Measurements from ENCODE around the gene CDH4. TPM values are rescaled to one million over a fixed set of nuclear protein-coding genes. Genes with fewer than 3 reads are reported as not detected.

Gene CDH4
- total RNA-seq, 4 donors from 2014 or later = under 0.01 to 0.56 (median 0.19) TPM; not detected in 1

- ATAC-seq (ENCODE audit: low FRiP score) (no peak), DNase-seq (ENCODE audit: low spot score) (no peak)
- TF ChIP-seq, protein P1, sequence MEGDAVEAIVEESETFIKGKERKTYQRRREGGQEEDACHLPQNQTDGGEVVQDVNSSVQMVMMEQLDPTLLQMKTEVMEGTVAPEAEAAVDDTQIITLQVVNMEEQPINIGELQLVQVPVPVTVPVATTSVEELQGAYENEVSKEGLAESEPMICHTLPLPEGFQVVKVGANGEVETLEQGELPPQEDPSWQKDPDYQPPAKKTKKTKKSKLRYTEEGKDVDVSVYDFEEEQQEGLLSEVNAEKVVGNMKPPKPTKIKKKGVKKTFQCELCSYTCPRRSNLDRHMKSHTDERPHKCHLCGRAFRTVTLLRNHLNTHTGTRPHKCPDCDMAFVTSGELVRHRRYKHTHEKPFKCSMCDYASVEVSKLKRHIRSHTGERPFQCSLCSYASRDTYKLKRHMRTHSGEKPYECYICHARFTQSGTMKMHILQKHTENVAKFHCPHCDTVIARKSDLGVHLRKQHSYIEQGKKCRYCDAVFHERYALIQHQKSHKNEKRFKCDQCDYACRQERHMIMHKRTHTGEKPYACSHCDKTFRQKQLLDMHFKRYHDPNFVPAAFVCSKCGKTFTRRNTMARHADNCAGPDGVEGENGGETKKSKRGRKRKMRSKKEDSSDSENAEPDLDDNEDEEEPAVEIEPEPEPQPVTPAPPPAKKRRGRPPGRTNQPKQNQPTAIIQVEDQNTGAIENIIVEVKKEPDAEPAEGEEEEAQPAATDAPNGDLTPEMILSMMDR (IDR thresholded peaks at IDR 0.05) = no peak
These were observed 202.0 kb downstream of the CDH4 start for GRCh38 chr20:61454053-61454452.

DNA sequence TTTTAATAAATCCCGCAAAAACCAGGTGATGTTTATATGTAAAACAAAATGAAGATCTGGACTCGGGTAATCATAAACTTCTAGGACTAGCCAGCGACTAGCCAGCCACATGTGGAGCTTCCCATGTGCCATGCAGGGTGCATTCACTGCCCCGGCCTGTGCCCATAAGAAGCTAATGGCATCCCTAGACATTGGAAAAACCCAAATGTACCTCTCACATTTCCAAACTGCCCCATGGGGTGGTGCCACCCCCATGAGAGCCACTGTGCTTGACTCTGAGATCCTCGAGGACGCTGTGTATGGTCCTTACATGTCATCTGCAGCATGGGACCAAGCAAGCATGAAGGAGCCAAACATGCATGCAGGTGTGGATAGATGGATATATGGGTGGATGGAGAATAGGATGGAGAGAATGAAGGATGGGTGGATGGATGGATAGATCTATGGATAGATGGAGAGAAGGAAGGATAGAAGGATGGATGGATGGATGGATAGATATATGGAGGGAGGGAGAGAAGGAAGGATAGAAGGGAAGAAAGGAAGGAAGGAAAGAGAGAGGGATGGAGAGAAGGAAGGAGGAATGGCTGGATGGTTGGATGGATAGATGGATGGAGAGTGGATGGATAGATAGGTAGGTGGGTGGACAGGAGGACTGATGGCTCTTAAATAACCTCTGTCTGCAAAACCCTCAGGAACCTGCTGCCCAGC lies 203.6 kb downstream of the CDH4 start:
- no peak for DNase-seq (ENCODE audit: low spot score)
- no peak for ATAC-seq (ENCODE audit: low FRiP score)
- TF ChIP-seq, protein P1 (IDR thresholded peaks at IDR 0.05) = no peak

DNA sequence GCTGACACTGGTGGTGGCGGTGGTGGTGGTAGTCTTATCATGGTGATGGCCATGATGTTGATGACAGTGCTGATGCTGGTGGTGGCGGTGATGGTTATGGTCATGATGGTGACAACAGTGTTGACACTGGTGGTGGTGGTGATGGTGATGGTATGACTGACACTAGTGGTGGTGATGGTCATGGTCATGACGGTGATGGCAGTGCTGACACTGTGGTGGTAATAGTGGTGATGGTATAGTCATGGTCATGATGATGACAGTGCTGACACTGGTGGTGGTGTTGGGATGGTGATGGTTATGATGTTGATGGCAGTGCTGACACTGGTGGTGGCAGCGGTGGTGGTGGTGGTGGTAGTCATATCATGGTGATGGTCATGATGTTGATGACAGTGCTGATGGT lies 205.7 kb downstream of the CDH4 start:
- no peak for DNase-seq (ENCODE audit: low spot score)
- TF ChIP-seq, protein P1 (IDR thresholded peaks at IDR 0.05) = no peak
- ATAC-seq (ENCODE audit: low FRiP score) = no peak

DNA sequence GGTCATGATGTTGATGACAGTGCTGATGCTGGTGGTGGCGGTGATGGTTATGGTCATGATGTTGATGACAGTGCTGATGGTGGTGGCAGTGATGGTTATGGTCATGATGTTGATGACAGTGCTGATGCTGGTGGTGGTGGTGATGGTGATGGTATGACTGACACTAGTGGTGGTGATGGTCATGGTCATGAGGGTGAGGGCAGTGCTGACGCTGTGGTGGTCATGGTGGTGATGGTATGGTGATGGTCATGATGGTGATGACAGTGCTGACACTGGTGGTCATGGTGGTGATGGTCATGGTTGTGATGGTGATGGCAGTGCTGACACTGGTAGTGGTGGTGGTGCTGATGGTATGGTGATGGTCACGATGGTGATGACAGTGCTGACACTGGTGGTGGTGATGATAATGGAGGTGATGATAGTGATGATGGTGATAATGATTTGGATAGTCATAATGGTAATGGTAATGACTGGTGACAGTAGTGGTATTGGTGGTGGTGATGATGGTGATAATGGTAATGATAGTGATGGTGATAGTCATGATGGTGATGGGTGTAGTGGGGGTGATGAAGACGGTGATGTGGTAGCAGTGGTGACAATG lies 206.2 kb downstream of the CDH4 start:
- ATAC-seq (ENCODE audit: low FRiP score) (no peak), DNase-seq (ENCODE audit: low spot score) (no peak)
- TF ChIP-seq, protein P1 (IDR thresholded peaks at IDR 0.05) = no peak

DNA sequence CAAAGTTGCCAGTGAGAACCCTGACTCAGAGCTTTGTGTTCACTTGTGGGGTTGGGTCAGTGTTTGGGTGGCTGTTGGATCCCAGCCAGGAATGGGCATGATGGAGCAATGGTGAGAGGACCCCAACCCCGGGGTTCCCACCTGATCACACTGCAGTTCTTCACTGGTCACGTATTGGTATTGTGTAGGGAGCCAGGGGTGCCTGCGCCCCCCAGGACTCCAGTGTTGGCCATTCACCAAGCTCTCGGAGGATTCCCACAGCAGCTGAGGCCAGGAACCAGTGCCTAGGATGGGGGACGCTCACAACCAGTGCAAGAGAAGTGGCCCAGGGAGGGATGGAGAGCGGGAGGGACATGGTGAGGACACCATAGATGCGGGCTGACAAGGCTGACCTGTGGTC lies 207.2 kb downstream of the CDH4 start:
- ATAC-seq (ENCODE audit: low FRiP score) (no peak), DNase-seq (ENCODE audit: low spot score) (no peak)
- TF ChIP-seq, protein P1 (IDR thresholded peaks at IDR 0.05) = no peak

DNA sequence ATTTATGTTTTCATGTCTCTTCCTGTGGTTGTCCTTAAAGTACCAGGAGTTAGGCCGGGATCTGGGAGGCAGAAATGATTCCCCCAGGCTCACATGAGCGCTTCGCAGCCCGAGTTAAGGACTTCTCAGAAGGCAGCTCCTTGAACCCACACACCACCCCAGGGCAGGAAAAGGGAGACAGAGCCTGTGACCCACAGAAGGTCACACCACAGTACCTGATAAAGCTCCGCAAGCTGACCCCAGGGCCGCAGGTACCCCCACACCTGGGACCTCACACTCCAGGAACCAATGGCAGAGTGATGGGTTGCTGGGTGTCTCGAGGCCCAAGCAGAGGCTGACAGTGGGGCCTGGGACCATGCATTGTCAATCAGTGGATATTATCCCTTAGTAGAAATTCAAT lies 207.6 kb downstream of the CDH4 start:
- TF ChIP-seq, protein P1 (IDR thresholded peaks at IDR 0.05) = no peak
- no peak for DNase-seq (ENCODE audit: low spot score)
- no peak for ATAC-seq (ENCODE audit: low FRiP score)
